Neural progenitor cell (in vitro differentiated cells): ENCODE measurements around the gene TRPT1.

Source experiments
- EZH2 ChIP-seq: fragments of 200-600 bp; sonication (generic); IDR thresholded peaks from 2 replicates; pipeline ENCODE4 v1.6.1; 2017; ENCODE audit warnings: antibody characterized with exemption, mild to moderate bottlenecking, moderate library complexity
- EZH2phosphoT487 ChIP-seq: fragments of 200-600 bp; sonication (generic); IDR thresholded peaks from 2 replicates; pipeline ENCODE4 v1.6.1; 2017; ENCODE audit warnings: antibody characterized with exemption
- TF ChIP-seq, protein P1 (sequence below): fragments of 200-600 bp; sonication (generic); IDR thresholded peaks from 2 replicates; pipeline ENCODE4 v1.5.1; 2017; ENCODE audit warnings: antibody characterized with exemption, mild to moderate bottlenecking

DNA sequence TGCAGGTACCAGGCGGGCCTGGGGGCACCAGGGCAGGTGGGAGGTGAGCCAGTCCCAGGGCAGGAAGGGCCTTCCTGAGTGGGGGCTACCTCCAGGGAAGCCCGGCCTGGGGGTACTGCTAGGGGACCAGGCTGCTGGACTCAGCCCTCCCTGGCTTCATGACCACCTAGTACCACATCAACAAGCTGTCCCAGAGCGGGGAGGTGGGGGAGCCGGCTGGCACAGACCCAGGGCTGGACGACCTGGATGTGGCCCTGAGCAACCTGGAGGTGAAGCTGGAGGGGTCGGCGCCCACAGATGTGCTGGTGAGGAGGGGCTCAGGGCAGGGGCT, 6.7 kb downstream of the TRPT1 start:
- TF ChIP-seq EZH2 = no peak
- TF ChIP-seq, protein P1, sequence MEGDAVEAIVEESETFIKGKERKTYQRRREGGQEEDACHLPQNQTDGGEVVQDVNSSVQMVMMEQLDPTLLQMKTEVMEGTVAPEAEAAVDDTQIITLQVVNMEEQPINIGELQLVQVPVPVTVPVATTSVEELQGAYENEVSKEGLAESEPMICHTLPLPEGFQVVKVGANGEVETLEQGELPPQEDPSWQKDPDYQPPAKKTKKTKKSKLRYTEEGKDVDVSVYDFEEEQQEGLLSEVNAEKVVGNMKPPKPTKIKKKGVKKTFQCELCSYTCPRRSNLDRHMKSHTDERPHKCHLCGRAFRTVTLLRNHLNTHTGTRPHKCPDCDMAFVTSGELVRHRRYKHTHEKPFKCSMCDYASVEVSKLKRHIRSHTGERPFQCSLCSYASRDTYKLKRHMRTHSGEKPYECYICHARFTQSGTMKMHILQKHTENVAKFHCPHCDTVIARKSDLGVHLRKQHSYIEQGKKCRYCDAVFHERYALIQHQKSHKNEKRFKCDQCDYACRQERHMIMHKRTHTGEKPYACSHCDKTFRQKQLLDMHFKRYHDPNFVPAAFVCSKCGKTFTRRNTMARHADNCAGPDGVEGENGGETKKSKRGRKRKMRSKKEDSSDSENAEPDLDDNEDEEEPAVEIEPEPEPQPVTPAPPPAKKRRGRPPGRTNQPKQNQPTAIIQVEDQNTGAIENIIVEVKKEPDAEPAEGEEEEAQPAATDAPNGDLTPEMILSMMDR = no peak
- no peak for TF ChIP-seq EZH2phosphoT487
